NCI-H2107 treated with DMSO at 0.1 percent for 48 hours (cell line): Measurements from ENCODE around the gene GALNT17.

ENCODE experiments used
- DNase-seq: peaks from one replicate; lab custom pipeline; 2025; ENCODE audit not compliant: unreplicated experiment; lab: John Stamatoyannopoulos, UW

Gene GALNT17

DNA sequence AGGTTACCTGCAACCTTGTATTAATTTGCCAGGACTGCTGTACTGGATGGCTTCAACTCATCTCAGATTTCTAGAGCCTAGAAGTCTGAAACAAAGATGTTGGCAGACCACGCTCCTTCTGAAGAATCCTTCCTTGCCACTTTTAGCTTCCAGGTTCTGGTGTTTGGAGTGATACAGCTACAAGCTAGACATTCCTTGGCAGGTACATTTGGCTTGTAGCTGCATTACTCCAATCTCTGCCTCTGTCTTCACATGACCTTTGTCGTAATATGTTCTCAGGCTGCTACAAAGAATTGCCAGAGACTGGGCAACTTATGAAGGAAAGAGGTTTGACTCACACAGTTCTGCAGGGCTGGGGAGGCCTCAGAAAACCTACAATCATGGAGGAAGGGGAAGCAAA is 146.3 kb downstream of the GALNT17 start:
- no peak for DNase-seq

- DNase-seq: no peak
These were observed 149.3 kb downstream of the GALNT17 start for GRCh38 chr7:71281261-71281660.

- DNase-seq: no peak
These were observed 151.9 kb downstream of the GALNT17 start for GRCh38 chr7:71283802-71284201.

- no peak for DNase-seq
These were observed 153.7 kb downstream of the GALNT17 start for GRCh38 chr7:71285571-71286145.

GRCh38 chr7:71286336-71286735 is 154.4 kb downstream of the GALNT17 start:
- no peak for DNase-seq

- no peak for DNase-seq
These were observed 155.0 kb downstream of the GALNT17 start for GRCh38 chr7:71286924-71287323.

DNA sequence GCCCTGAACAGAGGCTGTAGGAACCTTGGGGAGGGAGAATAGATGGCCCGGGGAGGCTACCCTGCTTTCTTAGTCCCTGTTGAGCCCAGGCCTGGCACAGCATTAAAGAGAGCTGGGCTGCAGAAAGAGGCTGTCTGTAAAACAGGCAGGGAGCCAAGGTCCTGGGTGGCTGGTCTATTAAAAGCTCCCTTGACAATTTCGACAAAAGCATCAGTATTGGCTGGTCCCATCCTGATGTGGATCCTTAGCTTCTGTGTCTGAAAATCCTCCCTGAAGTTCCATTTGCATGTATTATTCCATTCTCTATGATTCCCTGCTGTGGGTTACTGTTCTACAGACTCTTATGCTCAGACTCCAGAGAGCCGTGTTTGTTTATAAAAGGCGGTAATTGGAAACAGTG is 158.5 kb downstream of the GALNT17 start:
- no peak for DNase-seq

DNA sequence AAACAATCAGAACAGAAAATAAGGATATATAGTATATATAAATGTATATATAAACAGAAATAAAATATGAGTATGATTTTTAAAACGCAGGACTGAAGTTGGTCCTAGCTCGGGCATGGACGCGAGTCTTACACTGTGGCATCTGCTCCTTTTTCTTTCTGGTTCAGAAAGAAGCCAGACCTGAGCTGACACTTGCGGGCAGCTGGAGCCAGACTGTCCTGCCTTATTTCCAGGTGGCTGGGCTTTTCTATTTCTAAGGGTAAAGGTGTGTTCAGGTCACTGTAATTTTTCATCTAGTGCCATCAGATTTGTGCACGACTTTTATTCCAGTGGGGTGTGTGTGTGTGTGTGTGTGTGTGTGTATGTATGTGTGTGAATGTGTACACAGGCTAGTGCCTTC is 166.4 kb downstream of the GALNT17 start:
- no peak for DNase-seq

GRCh38 chr7:71300086-71300485 is 168.1 kb downstream of the GALNT17 start:
- no peak for DNase-seq

DNA sequence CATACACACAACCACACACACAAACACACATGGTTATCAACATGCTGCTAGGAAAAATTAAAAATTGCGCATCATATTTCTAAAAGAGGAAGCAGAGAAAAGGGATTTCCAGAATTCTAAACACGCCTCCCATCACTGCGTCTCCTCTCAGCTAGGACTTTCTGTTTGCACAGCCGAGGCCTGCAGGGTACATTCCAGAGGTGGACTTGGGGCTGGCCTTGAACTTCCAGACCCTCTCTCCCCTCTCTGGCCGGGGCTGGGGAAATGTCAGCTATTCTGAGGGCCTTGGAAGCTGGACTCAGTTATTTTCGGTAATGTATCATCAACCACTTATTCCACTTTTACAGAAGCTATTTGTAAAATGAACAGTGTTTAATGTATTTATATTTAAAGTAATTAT is 168.7 kb downstream of the GALNT17 start:
- DNase-seq: no peak

GRCh38 chr7:71301167-71301566 is 169.2 kb downstream of the GALNT17 start:
- no peak for DNase-seq

DNA sequence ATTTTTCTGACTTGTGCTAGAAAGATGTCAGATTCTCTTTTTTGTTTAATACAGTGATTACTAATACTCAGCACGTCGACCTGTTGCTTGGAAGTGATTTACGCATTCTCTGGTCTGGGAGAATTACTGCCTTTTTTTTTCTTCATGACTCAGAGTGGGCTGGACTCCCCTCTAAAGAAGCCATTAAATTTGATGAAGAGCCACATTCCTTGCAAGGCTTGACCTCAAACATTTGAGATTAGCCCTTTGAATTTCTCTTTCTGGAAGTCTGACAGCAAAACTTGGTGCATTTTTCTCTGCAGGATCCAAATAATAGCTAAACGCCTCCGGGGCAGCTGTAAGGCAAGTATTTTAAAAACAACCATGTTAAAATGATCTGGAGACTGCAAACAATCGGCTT is 171.6 kb downstream of the GALNT17 start:
- no peak for DNase-seq

DNA sequence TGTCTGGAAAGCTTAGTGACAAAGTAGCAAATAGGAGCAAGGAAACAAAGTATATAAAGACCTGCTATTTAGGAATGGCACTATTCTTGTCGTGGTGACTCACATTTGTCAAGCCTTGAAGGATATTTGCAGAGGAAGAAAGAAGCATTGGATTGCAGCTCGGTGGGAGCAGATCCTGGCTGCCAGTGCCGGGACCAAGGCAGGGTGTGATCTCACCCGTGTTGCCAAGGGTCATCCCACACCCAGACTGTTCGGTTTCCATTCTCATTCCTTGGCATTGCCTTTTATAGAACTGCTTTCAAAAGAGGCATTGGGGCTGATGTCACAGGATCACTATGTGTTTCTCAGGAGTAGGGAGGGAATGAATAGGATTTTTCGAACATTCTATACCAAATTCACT is 176.2 kb downstream of the GALNT17 start:
- no peak for DNase-seq

GRCh38 chr7:71311576-71311975 is 179.6 kb downstream of the GALNT17 start:
- DNase-seq: no peak

DNA sequence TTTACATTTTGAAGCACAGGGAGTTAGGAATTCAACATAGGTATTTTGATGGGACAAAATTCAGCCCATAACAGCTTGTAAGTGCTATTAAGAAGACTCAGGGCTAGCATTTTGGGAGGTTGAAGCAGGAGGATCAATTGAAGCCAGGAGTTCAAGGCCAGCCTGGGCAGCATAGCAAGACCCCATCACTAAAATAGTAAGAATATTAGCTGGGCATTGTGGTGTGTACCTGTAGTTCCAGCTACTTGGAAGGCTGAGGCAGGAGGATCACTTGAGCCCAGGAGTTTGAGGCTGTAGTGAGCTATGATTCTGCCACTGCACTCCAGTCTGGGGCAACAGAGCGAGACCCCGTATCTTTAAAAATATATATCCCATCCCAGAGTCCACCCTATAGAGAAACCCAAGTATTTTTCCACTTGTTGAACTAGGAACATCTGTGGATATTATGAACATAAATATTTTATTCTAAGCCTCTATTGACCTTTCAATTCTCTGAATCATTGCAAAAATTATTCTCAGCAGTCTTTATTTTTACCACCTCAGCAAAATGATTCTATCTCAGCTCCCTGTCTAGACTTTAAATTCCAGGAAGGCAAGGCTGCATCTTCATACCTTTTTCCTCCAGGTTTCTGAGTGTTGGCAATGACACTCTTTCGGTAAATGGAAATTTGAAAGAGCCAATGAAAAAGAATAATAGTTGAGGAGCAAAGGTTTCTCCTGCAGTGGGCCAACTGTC is 181.0 kb downstream of the GALNT17 start:
- DNase-seq: no peak

DNA sequence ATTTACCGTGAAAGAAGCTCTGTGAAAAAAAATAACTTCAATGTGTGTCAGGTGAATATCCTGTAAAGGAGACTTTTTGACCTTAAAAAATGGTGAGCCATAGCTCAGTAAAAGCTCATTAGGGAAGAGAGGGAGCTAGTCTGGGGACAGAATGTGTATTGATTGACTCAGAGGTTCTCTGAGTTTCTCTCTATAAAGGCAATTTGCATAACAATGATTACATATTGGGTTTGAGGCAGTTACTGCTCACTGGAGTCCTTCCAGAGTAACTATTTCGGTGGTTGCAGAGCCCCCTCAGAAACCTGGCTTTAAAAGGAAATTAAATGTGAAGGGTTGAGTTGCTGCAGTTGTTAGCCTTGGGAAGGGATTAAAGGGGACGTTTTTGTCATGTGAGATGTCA is 181.6 kb downstream of the GALNT17 start:
- DNase-seq: no peak

GRCh38 chr7:71320916-71321315 is 189.0 kb downstream of the GALNT17 start:
- DNase-seq: no peak

DNA sequence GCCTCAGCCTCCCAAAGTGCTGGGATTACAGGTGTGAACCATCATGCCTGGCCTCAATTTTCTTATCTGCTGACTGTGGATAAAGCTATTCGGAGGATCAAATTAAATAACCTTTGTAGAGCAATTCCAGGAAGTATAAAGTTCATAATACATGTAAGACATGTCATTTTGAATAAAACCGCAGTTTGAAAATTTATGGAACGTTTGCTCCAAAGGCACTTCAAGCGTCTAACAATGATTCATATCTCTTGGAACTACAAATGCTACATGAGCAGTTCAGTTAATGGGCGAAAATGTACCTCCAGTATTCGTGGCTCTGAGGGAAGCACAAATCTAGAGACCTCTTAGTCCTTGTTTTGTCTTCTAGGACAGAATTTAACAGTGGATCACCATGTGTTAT is 190.3 kb downstream of the GALNT17 start:
- no peak for DNase-seq

GRCh38 chr7:71323726-71324125 is 191.8 kb downstream of the GALNT17 start:
- DNase-seq: no peak

GRCh38 chr7:71325151-71325550 is 193.2 kb downstream of the GALNT17 start:
- DNase-seq: no peak

DNA sequence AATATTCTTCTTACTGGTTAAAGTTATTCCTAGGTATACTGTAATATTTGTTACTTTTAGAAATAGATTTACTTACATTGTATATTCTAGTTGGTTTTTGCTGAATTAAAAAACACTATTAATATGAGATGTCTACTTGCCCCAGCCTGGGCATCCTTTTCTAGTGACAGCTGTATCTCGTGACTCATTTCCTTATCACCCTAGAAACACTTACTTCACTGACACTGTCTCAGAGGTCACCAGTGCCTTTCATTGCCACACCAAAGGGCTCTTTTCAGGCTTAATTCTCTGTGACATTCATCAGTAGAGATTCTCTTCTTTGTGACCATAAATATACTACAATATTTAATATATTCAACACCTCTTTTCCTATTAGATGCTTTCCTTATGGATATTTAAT is 194.7 kb downstream of the GALNT17 start:
- DNase-seq: no peak

GRCh38 chr7:71327946-71328345 is 196.0 kb downstream of the GALNT17 start:
- no peak for DNase-seq

- no peak for DNase-seq
These were observed 197.2 kb downstream of the GALNT17 start for GRCh38 chr7:71329030-71329660.
